HG03342 (cell line): ENCODE results near the gene PPARD.
"Not testable (repeated sequence)": the region's sequence is repeated elsewhere in the genome, so short reads cannot be mapped to it uniquely, and the experiment has no call there.

Experiments used
- ATAC-seq: cut with Tn5 transposase; IDR thresholded peaks from one replicate; pipeline ENCODE4 v1.9.1; 2021; ENCODE audit warnings: mild to moderate bottlenecking, moderate library complexity; ENCODE audit not compliant: unreplicated experiment

The PPARD gene

DNA sequence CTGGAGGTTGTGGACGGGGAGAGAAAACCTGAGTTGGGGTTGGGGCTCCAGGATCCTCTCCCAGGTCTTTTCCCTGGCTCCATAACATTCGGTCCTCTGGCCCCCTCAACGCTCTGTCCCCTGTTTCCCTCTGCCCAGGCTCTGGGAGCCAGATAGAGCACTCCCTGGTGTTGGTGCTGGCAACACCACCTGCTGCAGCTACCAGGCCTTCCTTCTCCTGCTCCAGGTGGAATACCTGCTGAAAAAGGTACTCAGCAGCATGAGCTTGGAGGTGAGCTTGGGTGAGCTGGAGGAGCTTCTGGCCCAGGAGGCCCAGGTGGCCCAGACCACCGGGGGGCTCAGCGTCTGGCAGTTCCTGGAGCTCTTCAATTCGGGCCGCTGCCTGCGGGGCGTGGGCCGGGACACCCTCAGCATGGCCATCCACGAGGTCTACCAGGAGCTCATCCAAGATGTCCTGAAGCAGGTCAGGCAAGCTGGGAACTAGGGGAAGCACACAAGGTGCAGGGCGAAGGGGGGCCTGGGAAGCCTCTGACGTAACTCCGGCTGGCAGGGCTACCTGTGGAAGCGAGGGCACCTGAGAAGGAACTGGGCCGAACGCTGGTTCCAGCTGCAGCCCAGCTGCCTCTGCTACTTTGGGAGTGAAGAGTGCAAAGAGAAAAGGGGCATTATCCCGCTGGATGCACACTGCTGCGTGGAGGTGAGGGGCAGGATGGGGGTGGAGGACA lies 30.1 kb upstream of the PPARD start:
- ATAC-seq: no peak

DNA sequence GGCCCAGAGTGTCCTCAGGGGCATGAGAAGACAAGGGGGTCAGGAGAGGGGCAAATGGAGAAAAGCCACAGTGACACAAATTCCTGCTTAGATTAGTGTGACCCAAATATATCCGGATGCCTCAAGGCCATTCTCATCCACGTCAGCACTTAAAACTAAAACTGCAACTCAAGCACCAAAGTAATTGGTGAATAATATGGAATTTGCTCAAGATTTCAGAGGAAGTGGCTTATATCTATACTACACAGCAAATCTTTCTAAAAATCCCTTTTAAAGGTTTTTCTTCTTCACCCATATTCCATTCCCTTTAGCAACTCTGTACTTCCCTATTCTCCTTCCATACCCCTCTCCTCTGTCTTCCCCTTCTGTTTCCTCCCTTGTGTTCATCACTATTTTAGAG lies 29.6 kb upstream of the PPARD start:
- ATAC-seq: no peak

DNA sequence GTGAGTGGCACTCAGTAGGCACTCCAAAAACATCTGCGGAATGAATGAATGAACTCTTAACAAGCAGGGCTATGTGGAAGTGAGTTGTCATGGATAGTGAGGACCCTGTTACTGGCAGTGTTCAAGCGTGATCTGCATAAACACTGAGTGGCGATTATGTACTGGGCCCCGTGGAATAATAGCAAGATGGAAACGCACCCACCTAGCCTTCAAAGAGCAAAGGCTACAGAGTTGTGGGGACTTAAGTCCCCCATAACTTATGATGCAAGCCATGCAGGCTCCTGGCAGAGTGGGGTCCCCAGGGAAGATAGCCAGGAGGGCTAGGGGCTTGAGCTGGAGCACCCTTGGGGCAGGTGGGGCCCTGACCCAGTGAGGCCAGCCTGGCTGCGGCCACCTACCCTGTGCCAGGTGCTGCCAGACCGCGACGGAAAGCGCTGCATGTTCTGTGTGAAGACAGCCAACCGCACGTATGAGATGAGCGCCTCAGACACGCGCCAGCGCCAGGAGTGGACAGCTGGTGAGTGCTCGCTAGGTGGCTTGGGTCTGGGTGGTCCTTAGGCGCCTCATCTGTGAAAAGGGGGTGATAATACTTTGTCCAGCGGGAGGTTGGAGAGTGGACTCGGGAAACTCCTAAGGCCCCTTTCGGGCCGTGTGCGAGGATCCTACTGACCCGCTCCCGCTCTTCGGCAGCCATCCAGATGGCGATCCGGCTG lies 24.7 kb upstream of the PPARD start:
- no peak for ATAC-seq

DNA sequence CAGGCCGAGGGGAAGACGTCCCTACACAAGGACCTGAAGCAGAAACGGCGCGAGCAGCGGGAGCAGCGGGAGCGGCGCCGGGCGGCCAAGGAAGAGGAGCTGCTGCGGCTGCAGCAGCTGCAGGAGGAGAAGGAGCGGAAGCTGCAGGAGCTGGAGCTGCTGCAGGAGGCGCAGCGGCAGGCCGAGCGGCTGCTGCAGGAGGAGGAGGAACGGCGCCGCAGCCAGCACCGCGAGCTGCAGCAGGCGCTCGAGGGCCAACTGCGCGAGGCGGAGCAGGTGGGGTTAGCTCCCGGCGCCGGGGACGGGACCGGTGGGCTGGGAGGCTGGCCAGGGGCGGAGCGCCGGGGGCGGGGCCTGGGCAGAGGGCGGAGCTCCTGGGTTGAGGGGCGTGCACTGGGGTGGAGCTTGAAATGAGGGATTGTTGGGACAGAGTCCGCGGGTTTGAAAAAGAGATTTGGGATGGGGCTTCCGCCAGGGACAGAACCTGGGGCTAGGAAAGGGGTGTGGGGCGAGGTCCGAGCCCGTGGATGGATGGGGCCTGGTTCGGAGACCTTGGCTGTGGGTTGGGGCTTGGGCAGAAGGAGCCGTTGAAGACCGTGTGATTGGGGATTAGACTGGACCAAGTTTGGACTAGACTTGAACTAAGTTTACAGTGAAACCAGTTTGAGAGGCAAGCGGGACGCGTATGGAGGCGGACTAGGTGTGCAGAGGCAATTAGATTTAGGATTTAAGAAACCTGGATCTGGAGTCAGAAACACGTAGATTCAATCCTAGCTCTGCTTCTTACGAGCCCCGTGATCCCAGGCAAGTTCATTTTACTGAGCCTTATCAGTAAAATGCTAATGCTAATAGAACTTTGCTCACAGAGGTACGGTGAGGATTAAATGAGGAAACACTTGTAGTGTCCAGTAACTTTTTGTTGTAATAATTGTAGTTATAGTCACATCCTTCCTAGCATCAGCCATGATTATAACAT lies 23.9 kb upstream of the PPARD start:
- no peak for ATAC-seq

DNA sequence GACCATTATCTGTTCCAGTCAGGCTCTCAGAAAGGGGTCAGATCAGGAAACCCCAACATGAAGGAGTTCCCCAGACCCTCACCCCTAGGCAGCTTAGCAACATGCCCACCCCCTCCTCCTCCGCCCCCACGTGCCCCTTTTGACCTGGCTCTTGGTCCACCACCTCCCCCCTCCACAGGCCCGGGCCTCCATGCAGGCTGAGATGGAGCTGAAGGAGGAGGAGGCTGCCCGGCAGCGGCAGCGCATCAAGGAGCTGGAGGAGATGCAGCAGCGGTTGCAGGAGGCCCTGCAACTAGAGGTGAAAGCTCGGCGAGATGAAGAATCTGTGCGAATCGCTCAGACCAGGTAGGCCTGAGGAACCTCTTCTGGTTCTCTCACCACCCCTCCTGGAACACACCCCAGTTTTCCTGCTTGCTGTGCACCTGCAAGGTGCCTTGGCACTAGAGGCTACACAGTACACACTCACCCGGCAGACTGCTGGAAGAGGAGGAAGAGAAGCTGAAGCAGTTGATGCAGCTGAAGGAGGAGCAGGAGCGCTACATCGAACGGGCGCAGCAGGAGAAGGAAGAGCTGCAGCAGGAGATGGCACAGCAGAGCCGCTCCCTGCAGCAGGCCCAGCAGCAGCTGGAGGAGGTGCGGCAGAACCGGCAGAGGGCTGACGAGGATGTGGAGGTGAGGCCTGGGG lies 22.9 kb upstream of the PPARD start:
- no peak for ATAC-seq

DNA sequence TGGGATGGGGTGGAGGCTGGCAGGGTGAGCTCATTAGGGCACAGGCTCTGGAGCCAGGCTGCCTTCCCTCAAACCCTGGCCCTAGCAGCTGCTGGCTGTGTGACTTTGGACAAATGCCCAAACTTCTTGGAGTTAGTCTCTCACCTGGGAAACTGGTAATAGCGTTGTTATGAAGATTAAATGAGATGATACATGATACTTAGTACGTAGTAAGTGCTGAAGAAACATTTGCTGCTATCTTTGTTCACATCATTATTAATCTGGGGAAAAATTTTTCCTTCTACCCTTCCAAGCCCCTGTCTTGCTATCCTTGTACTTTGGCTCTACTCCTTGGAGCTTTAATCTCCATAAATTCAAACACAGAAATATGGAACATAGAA lies 22.3 kb upstream of the PPARD start:
- no peak for ATAC-seq

DNA sequence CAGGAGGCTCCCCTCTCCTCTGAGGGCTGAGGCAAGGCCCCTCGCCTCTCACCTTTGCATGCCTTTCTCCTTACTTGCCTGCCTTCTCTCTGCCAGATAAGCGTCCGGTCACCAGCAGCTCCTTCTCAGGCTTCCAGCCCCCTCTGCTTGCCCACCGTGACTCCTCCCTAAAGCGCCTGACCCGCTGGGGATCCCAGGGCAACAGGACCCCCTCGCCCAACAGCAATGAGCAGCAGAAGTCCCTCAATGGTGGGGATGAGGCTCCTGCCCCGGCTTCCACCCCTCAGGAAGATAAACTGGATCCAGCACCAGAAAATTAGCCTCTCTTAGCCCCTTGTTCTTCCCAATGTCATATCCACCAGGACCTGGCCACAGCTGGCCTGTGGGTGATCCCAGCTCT lies 21.3 kb upstream of the PPARD start:
- ATAC-seq: no peak

DNA sequence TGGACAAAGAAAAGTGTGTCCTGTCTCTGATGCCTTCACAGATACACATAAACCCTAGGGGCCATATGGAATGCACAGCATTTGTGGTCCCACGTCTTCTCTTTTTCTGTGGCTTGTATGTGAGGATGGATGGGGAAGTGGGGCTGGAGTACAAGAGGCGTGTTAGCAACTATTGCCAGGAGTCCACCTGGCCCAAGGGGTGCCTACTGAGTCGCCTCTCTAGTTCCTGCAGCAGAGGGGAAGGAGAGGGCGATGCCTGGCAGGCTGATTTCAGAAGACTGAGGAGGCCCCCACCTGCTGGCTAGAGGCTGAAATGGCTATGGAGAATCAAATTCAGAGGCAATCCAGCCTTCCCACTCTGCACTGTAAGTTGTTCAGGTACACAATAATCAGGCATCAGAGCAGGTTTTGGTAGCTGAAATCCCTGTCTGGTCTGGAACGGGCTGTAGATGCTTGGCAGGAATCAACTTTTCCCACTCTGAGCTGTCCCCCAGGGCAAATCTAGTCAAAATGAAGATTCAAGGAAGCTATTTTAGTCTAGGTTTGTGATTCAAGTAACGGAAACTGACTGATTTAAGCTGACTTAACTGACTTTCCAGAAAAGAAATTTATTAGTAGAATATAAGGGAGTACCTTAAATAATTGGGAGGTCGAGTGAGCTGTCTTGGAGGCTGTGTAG lies 14.9 kb upstream of the PPARD start:
- no peak for ATAC-seq

DNA sequence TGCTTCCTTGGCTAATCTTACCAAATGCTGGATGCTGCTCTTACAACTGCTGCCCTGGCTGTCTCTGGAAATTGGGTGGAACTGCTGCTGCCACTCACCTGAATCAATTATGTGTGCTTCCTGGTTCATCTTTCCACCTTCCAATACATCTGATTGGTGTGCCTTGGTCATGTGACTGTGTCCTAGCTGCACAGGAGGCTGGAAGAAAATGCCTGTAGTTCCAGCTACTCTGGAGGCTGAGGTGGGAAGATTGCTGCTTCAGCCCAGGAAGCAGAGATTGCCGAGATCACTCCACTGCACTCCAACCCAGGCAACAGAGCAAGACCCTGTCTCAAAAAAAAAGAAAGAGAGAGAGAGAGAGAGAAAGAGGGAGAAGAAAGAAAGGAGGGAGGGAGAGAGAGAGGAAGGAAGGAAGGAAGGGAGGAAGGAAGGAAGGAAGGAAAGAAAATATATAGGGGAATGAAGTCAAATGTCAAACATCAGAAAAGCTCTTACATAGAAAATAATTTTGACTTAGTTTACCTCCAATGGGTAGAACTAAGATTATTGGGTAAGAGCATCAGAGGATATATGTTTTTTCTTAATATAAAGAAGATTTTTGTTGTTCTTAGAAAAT lies 14.1 kb upstream of the PPARD start:
- ATAC-seq: no peak

DNA sequence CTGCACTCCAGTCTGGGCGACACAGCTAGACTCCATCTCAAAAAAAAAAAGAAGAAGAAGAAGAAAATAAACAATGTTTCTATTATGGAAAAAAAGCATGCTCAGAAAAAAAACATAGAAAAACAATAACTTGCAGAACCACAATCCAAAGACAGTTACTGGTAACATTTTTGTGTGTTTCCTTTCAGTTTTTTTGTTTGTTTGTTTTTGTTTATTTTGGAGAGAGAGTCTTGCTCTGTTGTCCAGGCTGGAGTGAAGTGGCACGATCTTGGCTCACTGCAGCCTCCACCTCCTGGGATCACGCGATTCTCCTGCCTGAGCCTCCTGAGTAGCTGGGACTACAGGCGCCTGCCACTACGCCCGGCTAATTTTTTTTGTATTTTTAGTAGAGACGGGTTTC lies 13.4 kb upstream of the PPARD start:
- not testable (repeated sequence) for ATAC-seq

DNA sequence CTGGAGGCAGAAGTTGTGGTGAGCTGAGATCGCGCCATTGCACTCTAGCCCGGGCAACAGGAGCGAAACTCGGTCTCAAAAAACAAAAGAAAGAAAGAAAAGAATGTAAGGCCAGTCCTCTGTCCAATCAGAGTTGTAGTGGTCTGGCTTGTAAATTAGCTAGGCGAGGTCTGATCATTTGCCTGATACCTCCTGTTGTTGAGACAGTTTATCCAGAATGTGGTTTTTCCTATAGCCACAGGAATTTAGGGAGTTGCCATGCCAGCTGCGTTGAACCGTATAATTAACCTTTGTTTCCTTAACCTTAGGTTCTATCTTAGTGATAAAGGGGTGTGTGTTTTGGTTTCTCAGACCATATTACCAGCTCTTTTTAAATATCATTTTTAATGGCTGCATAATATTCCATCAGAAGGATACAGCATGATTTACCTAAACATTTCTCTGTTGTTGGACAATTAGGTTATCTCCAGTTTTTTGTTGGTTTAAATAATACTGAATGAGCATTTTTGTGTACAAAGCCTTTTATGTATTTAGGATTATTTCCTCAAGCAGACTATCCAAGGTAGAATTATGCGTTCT lies 11.7 kb upstream of the PPARD start:
- no peak for ATAC-seq

DNA sequence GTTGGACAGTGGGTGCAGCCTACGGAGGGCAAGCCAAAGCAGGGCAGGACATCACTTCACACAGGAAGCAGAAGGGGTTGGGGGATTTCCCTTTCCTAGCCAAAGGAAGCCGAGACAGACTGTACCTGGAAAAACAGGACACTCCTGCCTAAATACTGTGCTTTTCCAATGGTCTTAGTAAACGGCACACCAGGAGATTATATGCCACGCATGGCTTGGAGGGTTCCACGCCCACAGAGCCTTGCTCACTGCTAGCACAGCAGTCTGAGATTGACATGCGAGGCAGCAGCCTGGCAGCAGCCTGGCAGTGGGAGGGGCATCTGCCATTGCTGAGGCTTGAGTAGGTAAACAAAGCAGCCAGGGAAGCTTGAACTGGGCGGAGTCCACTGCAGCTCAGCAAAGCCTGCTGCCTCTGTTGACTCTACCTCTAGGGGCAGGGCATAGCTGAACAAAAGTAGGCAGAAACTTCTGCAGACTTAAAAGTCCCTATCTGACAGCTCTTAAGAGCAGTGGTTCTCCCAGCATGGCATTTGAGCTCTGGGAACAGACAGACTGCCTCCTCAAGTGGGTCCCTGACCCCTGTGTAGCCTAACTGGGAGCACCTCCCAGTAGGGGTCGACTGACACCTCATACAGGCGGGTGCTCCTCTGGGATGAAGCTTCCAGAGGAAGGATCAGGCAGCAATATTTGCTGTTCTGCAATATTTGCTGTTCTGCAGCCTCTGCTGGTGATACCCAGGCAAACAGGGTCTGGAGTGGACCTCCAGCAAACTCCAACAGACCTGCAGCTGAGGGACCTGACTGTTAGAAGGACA lies 10.1 kb upstream of the PPARD start:
- ATAC-seq: not testable (repeated sequence)

DNA sequence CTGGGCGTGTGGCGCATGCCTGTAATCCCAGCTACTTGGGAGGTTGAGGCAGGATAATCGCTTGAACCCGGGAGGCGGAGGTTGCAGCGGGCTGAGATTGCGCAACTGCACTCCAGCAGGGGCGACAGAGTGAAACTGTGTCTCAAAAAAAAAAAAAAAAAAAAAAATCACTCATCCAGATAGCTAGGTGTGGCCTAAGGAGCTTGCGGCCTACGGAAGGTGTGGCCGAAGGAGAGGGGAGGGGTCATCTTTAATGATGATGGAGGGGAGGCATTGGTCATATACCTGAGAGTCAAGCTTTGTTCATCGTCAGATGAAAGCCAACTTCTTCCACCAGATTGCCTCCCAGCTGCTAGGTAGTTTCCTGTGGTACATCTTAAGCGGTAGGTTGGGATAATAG lies 801 bp upstream of the PPARD start:
- ATAC-seq: no peak

DNA sequence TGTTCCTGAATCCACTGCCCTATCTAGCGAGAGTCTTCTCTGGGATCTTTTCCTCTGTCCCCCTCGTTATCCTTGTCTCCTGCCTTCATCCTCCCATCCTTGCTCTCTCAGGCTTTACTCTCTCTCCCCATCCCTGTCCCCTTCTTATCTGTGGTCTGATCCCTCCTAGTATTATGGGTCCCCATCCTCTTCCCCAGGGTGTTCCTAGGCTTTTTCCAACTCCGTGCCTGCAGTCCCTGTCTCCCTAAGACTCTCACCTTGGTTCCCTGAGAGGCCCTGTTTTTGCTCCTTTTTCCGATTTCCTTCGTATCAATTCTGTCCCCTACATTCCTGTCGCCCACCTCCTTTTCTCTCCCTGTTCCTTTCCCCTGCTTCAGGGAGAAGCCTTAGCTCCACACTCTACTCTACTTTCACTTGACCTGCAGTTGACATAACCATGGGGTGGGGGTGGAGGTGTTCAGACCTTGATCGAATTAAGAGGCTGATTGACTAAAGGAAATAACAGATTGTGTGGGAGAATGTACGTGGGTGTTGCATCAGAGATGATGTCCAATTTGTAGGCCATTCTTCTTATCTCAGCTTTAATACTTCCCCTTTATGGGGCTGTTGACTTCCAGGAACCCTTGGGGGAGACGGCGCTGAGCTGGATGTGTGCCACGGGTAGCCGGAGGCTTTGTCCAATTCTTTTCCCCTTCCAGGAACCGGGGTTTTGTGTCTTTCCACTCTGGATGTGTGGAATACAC lies 905 bp downstream of the PPARD start:
- ATAC-seq: no peak

DNA sequence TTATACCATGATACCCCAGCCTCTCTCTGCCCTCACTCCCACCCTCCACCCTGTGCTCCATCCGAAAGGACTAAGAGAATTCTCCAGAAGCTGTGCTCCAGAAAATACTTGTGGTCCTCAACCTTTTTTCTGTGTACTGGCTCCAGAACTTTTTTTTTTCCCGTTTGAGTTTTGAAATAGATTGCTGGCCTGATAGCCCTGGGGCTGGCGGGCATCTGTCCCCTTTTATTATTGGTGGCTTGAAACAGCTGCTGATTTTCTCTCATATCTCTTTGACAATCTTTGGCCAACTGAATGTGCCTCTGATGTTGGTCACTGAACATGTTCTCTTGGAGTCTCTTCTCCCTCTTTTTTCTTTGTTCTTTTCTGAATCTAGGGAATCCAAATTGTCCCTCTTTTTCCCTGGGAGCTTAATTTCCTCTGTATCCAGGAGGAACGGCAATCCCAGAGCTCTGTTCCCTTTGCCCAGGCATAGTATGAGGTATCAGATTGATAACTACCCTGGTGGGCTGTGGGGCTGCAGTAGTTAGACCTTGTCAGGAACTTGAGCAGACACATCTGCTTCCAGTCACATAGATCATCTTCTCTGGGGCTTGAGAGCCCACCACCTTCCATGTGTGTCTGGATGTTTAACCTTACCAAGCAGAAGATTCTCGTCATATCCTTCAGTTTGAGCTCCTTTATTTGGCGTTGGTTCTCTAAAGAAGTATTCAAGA lies 1.6 kb downstream of the PPARD start:
- ATAC-seq: no peak

DNA sequence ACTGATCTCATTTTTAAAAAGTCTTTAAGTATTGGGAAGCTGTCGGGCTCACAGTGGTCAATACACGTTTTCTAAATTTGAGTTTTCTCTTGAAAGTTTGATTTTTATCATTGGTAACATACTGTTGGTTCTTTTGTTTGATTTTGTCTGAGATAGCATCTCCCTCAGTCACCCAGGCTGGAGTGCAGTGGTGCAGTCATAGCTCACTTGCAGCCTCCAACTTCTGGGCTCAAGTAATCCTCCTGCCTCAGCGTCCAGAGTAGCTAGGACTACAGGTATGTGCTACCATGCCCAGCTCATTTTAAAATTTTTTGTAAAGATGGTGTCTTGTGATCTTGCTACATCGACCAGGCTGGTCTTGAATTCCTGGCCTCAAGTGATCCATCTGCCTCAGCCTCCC lies 9.1 kb downstream of the PPARD start:
- no peak for ATAC-seq

DNA sequence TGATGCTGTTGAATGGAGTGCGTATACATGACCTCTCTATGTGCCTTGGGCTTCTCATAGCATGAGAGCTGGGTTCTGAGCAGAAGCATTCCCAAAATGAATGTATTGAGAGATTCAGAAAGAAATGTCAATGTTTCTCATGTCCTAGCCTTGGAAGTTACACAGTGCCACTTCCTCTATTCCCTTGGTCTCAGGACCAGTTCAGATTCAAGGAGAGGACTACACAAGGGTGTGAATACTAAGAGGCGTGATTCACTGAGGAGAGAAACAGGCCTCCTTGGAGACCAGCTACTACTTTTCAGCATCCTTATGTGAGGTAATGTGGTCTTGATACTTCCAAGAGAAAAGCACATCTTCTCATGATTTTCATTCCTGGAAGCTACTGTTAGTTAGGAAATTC lies 10.4 kb downstream of the PPARD start:
- no peak for ATAC-seq
